Glomerular visceral epithelial cell (primary cell): ENCODE measurements around the gene LRRC18.

Experiments used
- DNase-seq: peaks from one replicate; pipeline ENCODE4 v3.0.0-alpha.2; 2016; ENCODE audit errors: extremely low spot score

Gene LRRC18

DNA sequence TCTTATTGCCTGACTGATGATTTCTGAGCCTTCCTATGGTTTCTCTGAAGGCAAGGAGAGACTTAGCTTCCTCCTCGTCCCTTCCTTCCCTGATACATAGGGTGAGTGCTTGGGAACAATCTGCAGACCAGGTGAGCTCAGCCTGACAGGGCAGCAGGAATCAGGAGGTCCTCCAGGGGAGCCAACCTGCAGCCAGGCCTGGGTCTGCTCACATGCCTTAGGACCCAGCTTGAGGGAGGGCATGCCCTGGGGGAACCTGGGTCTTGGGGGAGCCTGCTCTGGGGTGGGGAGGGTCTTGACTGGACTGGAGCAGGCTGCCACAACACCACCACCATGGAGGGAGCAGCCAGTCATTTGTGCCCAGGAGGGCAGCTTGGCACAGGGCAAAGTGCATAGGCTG, 57.7 kb downstream of the LRRC18 start:
- DNase-seq = no peak

GRCh38 chr10:48880016-48880705, 59.5 kb downstream of the LRRC18 start:
- DNase-seq = no peak

- DNase-seq = no peak
Measured at GRCh38 chr10:48879451-48879850, 60.2 kb downstream of the LRRC18 start.

GRCh38 chr10:48878091-48878490, 61.5 kb downstream of the LRRC18 start:
- DNase-seq = no peak

- no peak for DNase-seq
Measured at GRCh38 chr10:48872234-48872633, 67.4 kb downstream of the LRRC18 start.
